GM12878 (cell line): ENCODE measurements around the gene C10orf67. TPM values are rescaled to one million over a fixed set of nuclear protein-coding genes. Genes with fewer than 3 reads are reported as not detected.

Source experiments
- ATAC-seq: fragments of 200-7000 bp; cut with Tn5 transposase; 3 replicates; pipeline ENCODE4 v1.9.1; 2020; ENCODE audit warnings: mild to moderate bottlenecking, moderate library complexity
- Bru-seq: library from RNA; stranded (reverse); fragments of 400-500 nt; gene quantifications from one replicate; lab custom pipeline; 2021; lab: Mats Ljungman, UMichigan
- BruChase-seq, 2 experiments: library from RNA; stranded (reverse); fragments of 400-500 nt; gene quantifications; one replicate each; lab custom pipeline; 2021; lab: Mats Ljungman, UMichigan
- BruUV-seq: library from RNA; stranded (reverse); fragments of 400-500 nt; replicated peaks from 2 replicates; lab custom pipeline; 2021; lab: Mats Ljungman, UMichigan
- CTCF ChIA-PET: fragments of 300-600 bp; sonication (Branson Sonifier 250); formaldehyde crosslinking; extraction: SDS; loops from one replicate; lab custom pipeline; 2021; ENCODE audit warnings: inconsistent platforms; lab: Yijun Ruan, JAX
- POLR2A ChIA-PET: fragments of 350-600 bp; formaldehyde crosslinking; extraction: SDS; loops from one replicate; lab custom pipeline; 2021; ENCODE audit warnings: inconsistent platforms; lab: Charles Lee
- RAD21 ChIA-PET: fragments of 300-600 bp; sonication (Branson Sonifier 250); formaldehyde crosslinking; loops from one replicate; lab custom pipeline; 2023; ENCODE audit warnings: antibody characterized with exemption; ENCODE audit not compliant: unreplicated experiment; lab: Charles Lee
- SMC1A ChIA-PET: fragments of 300-600 bp; sonication (Branson Sonifier 250); formaldehyde crosslinking; loops from one replicate; lab custom pipeline; 2023; ENCODE audit not compliant: unreplicated experiment, uncharacterized antibody; lab: Charles Lee
- DNase-seq: peaks from one replicate; pipeline ENCODE4 v3.0.0-alpha.2; 2011; ENCODE audit warnings: low read depth, low spot score
- FAIRE-seq: peaks from 3 replicates; lab custom pipeline; 2011; peaks lifted over from hg19 to GRCh38; lab: Jason Lieb, UNC
- H2AFZ ChIP-seq: 2 replicates; pipeline ENCODE4 v1.6.0; 2011; ENCODE audit warnings: low read depth, low read length, control low read depth; ENCODE audit not compliant: control insufficient read depth
- H3K27ac ChIP-seq: 2 replicates; pipeline ENCODE4 v1.5.1; 2011; ENCODE audit warnings: control low read depth; ENCODE audit not compliant: control insufficient read depth, insufficient read depth
- H3K27me3 ChIP-seq, 2 experiments: replicated peaks in 1 of 2; 2 replicates each; pipeline versions ENCODE4 v1.6.0 to v1.6.1; 2011; ENCODE audit warnings: low read length in 1 of 2; ENCODE audit not compliant: control insufficient read depth in 2 of 2, insufficient read depth in 2 of 2
- H3K36me3 ChIP-seq, 2 experiments: 2 replicates each; pipeline ENCODE4 v1.5.1; 2011; ENCODE audit warnings: low read length in 1 of 2; ENCODE audit not compliant: control insufficient read depth in 2 of 2, insufficient read depth in 2 of 2
- H3K4me1 ChIP-seq: 2 replicates; pipeline ENCODE4 v1.6.1; 2011; ENCODE audit warnings: mild to moderate bottlenecking, low read length, moderate library complexity, mixed read lengths; ENCODE audit not compliant: control insufficient read depth, insufficient read depth
- H3K4me2 ChIP-seq: 2 replicates; pipeline ENCODE4 v1.6.0; 2011; ENCODE audit warnings: control low read depth; ENCODE audit not compliant: control insufficient read depth, insufficient read depth
- H3K4me3 ChIP-seq: fragments of 200-600 bp; sonication (generic); 2 replicates; pipeline ENCODE4 v1.5.1; 2016
- H3K79me2 ChIP-seq: 2 replicates; pipeline ENCODE4 v1.6.0; 2011; ENCODE audit warnings: low read length; ENCODE audit not compliant: control insufficient read depth, insufficient read depth
- H3K9ac ChIP-seq: 2 replicates; pipeline ENCODE4 v1.8.0; 2011; ENCODE audit warnings: low read length, control low read depth, mixed read lengths; ENCODE audit not compliant: control insufficient read depth, insufficient read depth
- H3K9me3 ChIP-seq: replicated peaks from 3 replicates; pipeline ENCODE4 v1.5.1; 2011; ENCODE audit warnings: mild to moderate bottlenecking, low read length; ENCODE audit not compliant: control insufficient read depth, insufficient read depth
- H4K20me1 ChIP-seq: 2 replicates; pipeline ENCODE4 v1.6.0; 2011; ENCODE audit not compliant: control insufficient read depth, insufficient read depth
- BCL3 ChIP-seq: IDR thresholded peaks from 2 replicates; pipeline ENCODE4 v1.6.1; 2011; ENCODE audit warnings: borderline replicate concordance, low read depth, mild to moderate bottlenecking, moderate library complexity, low read length; ENCODE audit not compliant: insufficient read depth, poor library complexity, severe bottlenecking
- BHLHE40 ChIP-seq, 2 experiments: fragments of 450-650 bp in 1 of 2; IDR thresholded peaks; 2 replicates each; pipeline ENCODE4 v1.6.1; 2011 to 2017; ENCODE audit warnings: low read depth in 2 of 2, borderline replicate concordance in 1 of 2, improper control_type of control experiment in 1 of 2, low read length in 1 of 2, mild to moderate bottlenecking in 1 of 2
- HDAC2 ChIP-seq: fragments of 200-600 bp; sonication (generic); IDR thresholded peaks from 2 replicates; pipeline ENCODE4 v1.6.1; 2017
- JUNB ChIP-seq: IDR thresholded peaks from 2 replicates; pipeline ENCODE4 v1.6.1; 2016; ENCODE audit warnings: antibody characterized with exemption, mild to moderate bottlenecking
- RELB ChIP-seq: fragments of 450-650 bp; IDR thresholded peaks from 2 replicates; pipeline ENCODE4 v1.6.1; 2017; ENCODE audit warnings: low read depth, mild to moderate bottlenecking, moderate library complexity
- ZNF622 ChIP-seq: fragments of 450-650 bp; IDR thresholded peaks from 2 replicates; pipeline ENCODE4 v1.6.1; 2017; ENCODE audit warnings: mild to moderate bottlenecking, inconsistent platforms
- WGBS: methylation state at CpG from one replicate; pipeline ENCODE4 v1.1.6; 2016; ENCODE audit warnings: low lambda C conversion rate; ENCODE audit not compliant: insufficient replicate concordance, insufficient coverage; ENCODE audit errors: missing lambda C conversion rate; 5-methylcytosine and 5-hydroxymethylcytosine counted together
- in situ Hi-C: fragments of 300-500 bp; cut with MboI; formaldehyde crosslinking; loops from 9 replicates; pipeline ENCODE4 v1.14.3; 2018; ENCODE audit warnings: mixed read lengths
- intact Hi-C: fragments of 100-400 bp; cut with micrococcal nuclease; formaldehyde crosslinking; loops from one replicate; pipeline ENCODE4 v1.14.2; 2022; ENCODE audit not compliant: unreplicated experiment
- long read RNA-seq, 2 experiments: library from polyadenylated mRNA; unstranded; transcript quantifications; one replicate each; pipeline ENCODE4 v2.0.0, GENCODE V29; 2019 to 2020
- polyA minus RNA-seq, 3 experiments: library from RNA; depleted of rRNA, polyadenylated mRNA; stranded (reverse); fragments of >200 nt; gene quantifications; 2 replicates each; pipeline ENCODE4 v1.2.3, GENCODE V29; 2011
- polyA plus RNA-seq, 11 experiments: library from polyadenylated mRNA; depleted of rRNA in 4 of 11; unstranded in 6 of 11; stranded (reverse) in 5 of 11; fragments of >200 nt; fragmentation: Nextera tagmentation in 4 of 11; fragmentation: Illumina TruSeq in 1 of 11; extraction: Ambion mirVana in 4 of 11; extraction: Trizol in 1 of 11; gene quantifications; 1 replicate in 1 of 11; 2 replicates in 10 of 11; pipeline versions ENCODE4 v1.2.1 to v1.2.3, GENCODE V29; 2011 to 2016; ENCODE audit warnings: inconsistent platforms in 2 of 11, missing spikeins in 2 of 11, low read depth in 1 of 11
- total RNA-seq, 4 experiments: library from RNA; depleted of rRNA in 3 of 4; stranded (reverse); fragments of >200 nt in 3 of 4; fragmentation: Illumina TruSeq in 1 of 4; extraction: Trizol in 1 of 4; gene quantifications; 2 replicates each; pipeline versions ENCODE4 v1.2.1 to v1.2.3, GENCODE V29; 2013 to 2021
- TF ChIP-seq, protein P1 (sequence below): IDR thresholded peaks from 2 replicates; pipeline ENCODE4 v1.6.1; 2012; ENCODE audit warnings: low read depth, low read length, improper control_type of control experiment
- TF ChIP-seq, protein P2 (sequence below): fragments of 450-650 bp; IDR thresholded peaks from 2 replicates; pipeline ENCODE4 v1.6.1; 2016; ENCODE audit warnings: mild to moderate bottlenecking
- TF ChIP-seq, protein P3 (sequence below): fragments of 450-650 bp; IDR thresholded peaks from 2 replicates; pipeline ENCODE4 v1.6.1; 2016; ENCODE audit warnings: mild to moderate bottlenecking, moderate library complexity, borderline replicate concordance

C10orf67 gene
- total RNA-seq (2013; cell fraction: nucleolus; rRNA removed) = not detected in 2 replicates
- total RNA-seq (2014; rRNA removed) (0.06 TPM in 1 of 2 replicates, not detected in the other), total RNA-seq (2014; rRNA removed; fragmentation: Illumina TruSeq; extraction: Trizol) (not detected in 2 replicates), total RNA-seq (2021) (not detected in 2 replicates), polyA plus RNA-seq (2011; rRNA removed) (not detected in 2 replicates), polyA plus RNA-seq (2014; fragmentation: Illumina TruSeq; extraction: Trizol) (not detected in 2 replicates), polyA plus RNA-seq (2014; fragmentation: Nextera tagmentation; extraction: Ambion mirVana) (not detected), polyA plus RNA-seq (2014; rRNA removed) (not detected in 2 replicates), polyA plus RNA-seq (2016; fragmentation: Nextera tagmentation; extraction: Ambion mirVana) (not detected), polyA minus RNA-seq (2011; rRNA and poly(A)+ RNA removed) (not detected in 2 replicates), Bru-seq, nascent RNA (percentile 2 among the genes with signal in this experiment), BruChase-seq, experiment 1, labeled RNA remaining after a 6-hour chase (percentile 1 among the genes with signal in this experiment), BruChase-seq, experiment 2, labeled RNA remaining after a 2-hour chase (percentile 0 among the genes with signal in this experiment)
- not detected for polyA plus RNA-seq (2011; ENCODE audit: low read depth)
- 0.01 TPM in 1 of 2 replicates, not detected in the other for polyA plus RNA-seq (2011; cell fraction: cytosol; rRNA removed)
- not detected in 2 replicates for polyA plus RNA-seq (2011; cell fraction: nucleus; rRNA removed)
- not detected in 2 replicates for polyA plus RNA-seq (2012)
- not detected in 2 replicates for polyA minus RNA-seq (2011; cell fraction: cytosol; rRNA and poly(A)+ RNA removed)
- not detected in 2 replicates for polyA minus RNA-seq (2011; cell fraction: nucleus; rRNA and poly(A)+ RNA removed)
- long read RNA-seq, experiment 1 = 0 reads
- long read RNA-seq, experiment 2, partial matches to known transcripts = 0 of 1 reads
- long read RNA-seq, experiment 2, other reads (novel, unspliced or antisense) = 1 of 1 reads

GRCh38 chr10:23344241-23344841 lies at the start of gene C10orf67:
C10orf67 (minus strand) TSS chr10:23344797; CDS start chr10:23344774, 23 bp downstream.
- Histone ChIP-seq H3K27me3 (peaks cover 0 to 3% of the 10 kb centered on the region in 2 experiments; a peak in 2 of 4 replicates), H4K20me1 (no peaks in the 10 kb centered on the region; the same call in 1 of the 2 replicates), H2AFZ (peak within 1 kb of the TSS; percentile 15; the same call in 1 of the 2 replicates), H3K9ac (no peak within 1 kb of the TSS), H3K36me3 (no peaks in the 10 kb centered on the region), H3K27ac (no peak within 1 kb of the TSS), H3K4me3 (peak within 1 kb of the TSS; percentile 41; the same call in 1 of the 2 replicates), H3K79me2 (no peaks in the 10 kb centered on the region), H3K4me1 (no peaks in the 10 kb centered on the region), H3K9me3 (no peaks in the 10 kb centered on the region), H3K4me2 (peak within 1 kb of the TSS; percentile 60)
- BruUV-seq = no TSS peak
- DNase-seq = no peak
- intact Hi-C loops = no loop called here
- ChIA-PET POLR2A (no interaction called here), CTCF (no interaction called here), SMC1A (no interaction called here), RAD21 (no interaction called here)
- ATAC-seq = peak; percentile 14
- TF ChIP-seq, protein P1, sequence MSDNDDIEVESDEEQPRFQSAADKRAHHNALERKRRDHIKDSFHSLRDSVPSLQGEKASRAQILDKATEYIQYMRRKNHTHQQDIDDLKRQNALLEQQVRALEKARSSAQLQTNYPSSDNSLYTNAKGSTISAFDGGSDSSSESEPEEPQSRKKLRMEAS = no peak
- TF ChIP-seq BCL3 (no peak), HDAC2 (no peak), RELB (no peak), ZNF622 (no peak), BHLHE40 (IDR thresholded peaks at IDR 0.05; ENCODE audit: borderline replicate concordance in 1 of 2, low read depth in 2 of 2, low read length in 1 of 2) (no peak), JUNB (no peak)
- TF ChIP-seq, protein P2, sequence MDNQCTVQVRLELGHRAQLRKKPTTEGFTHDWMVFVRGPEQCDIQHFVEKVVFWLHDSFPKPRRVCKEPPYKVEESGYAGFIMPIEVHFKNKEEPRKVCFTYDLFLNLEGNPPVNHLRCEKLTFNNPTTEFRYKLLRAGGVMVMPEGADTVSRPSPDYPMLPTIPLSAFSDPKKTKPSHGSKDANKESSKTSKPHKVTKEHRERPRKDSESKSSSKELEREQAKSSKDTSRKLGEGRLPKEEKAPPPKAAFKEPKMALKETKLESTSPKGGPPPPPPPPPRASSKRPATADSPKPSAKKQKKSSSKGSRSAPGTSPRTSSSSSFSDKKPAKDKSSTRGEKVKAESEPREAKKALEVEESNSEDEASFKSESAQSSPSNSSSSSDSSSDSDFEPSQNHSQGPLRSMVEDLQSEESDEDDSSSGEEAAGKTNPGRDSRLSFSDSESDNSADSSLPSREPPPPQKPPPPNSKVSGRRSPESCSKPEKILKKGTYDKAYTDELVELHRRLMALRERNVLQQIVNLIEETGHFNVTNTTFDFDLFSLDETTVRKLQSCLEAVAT = no peak
- TF ChIP-seq, protein P3, sequence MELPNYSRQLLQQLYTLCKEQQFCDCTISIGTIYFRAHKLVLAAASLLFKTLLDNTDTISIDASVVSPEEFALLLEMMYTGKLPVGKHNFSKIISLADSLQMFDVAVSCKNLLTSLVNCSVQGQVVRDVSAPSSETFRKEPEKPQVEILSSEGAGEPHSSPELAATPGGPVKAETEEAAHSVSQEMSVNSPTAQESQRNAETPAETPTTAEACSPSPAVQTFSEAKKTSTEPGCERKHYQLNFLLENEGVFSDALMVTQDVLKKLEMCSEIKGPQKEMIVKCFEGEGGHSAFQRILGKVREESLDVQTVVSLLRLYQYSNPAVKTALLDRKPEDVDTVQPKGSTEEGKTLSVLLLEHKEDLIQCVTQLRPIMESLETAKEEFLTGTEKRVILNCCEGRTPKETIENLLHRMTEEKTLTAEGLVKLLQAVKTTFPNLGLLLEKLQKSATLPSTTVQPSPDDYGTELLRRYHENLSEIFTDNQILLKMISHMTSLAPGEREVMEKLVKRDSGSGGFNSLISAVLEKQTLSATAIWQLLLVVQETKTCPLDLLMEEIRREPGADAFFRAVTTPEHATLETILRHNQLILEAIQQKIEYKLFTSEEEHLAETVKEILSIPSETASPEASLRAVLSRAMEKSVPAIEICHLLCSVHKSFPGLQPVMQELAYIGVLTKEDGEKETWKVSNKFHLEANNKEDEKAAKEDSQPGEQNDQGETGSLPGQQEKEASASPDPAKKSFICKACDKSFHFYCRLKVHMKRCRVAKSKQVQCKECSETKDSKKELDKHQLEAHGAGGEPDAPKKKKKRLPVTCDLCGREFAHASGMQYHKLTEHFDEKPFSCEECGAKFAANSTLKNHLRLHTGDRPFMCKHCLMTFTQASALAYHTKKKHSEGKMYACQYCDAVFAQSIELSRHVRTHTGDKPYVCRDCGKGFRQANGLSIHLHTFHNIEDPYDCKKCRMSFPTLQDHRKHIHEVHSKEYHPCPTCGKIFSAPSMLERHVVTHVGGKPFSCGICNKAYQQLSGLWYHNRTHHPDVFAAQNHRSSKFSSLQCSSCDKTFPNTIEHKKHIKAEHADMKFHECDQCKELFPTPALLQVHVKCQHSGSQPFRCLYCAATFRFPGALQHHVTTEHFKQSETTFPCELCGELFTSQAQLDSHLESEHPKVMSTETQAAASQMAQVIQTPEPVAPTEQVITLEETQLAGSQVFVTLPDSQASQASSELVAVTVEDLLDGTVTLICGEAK = no peak
- WGBS = 0% methylated on average over 23 of the region's 31 CpGs
- in situ Hi-C loops = no loop called here
- FAIRE-seq = no peak
